K562 (cell line): ENCODE measurements around the gene C22orf39. TPM values are rescaled to one million over a fixed set of nuclear protein-coding genes. Genes with fewer than 3 reads are reported as not detected.

ENCODE experiments used
- BCL6 ChIP-seq: fragments of 250-450 bp; sonication (Bioruptor Pico); IDR thresholded peaks from 2 replicates; pipeline ENCODE4 v1.4.0; 2020
- BRD4 ChIP-seq: fragments of 200-600 bp; sonication (generic); IDR thresholded peaks from 2 replicates; pipeline ENCODE4 v1.6.1; 2017; ENCODE audit warnings: inconsistent platforms
- CHD4 ChIP-seq: fragments of 200-600 bp; sonication (generic); IDR thresholded peaks from 3 replicates; pipeline ENCODE4 v1.6.1; 2012; ENCODE audit warnings: low read depth, mild to moderate bottlenecking, mixed read lengths, low read length, inconsistent platforms; ENCODE audit not compliant: insufficient read depth, insufficient replicate concordance, poor library complexity, severe bottlenecking
- FOXK1 ChIP-seq: sonication (generic); formaldehyde crosslinking; IDR thresholded peaks from 2 replicates; pipeline ENCODE4 v1.8.0; 2022; ENCODE audit warnings: missing genetic modification reagents, mild to moderate bottlenecking, borderline replicate concordance
- HMGN3 ChIP-seq: IDR thresholded peaks from 2 replicates; pipeline ENCODE4 v1.6.1; 2011; ENCODE audit warnings: borderline replicate concordance, low read depth, mild to moderate bottlenecking, mixed read lengths, low read length; ENCODE audit not compliant: insufficient read length; ENCODE audit errors: extremely low read depth
- IRF2 ChIP-seq: sonication (generic); formaldehyde crosslinking; IDR thresholded peaks from 2 replicates; pipeline ENCODE4 v1.8.1; 2022; ENCODE audit warnings: mild to moderate bottlenecking, missing genetic modification reagents
- RAD51 ChIP-seq: fragments of 450-650 bp; IDR thresholded peaks from 2 replicates; pipeline ENCODE4 v1.7.1; 2016; ENCODE audit warnings: low read depth, mild to moderate bottlenecking, borderline replicate concordance
- SETDB1 ChIP-seq: IDR thresholded peaks from one replicate; pipeline ENCODE4 v1.6.1; 2012; ENCODE audit warnings: low read length, control low read depth, inconsistent platforms
- STAG1 ChIP-seq: sonication (generic); formaldehyde crosslinking; IDR thresholded peaks from 2 replicates; pipeline ENCODE4 v1.5.0; 2020; ENCODE audit warnings: missing genetic modification reagents, borderline replicate concordance
- ZNF282 ChIP-seq: sonication (generic); formaldehyde crosslinking; IDR thresholded peaks from 2 replicates; pipeline ENCODE4 v1.8.1; 2023; ENCODE audit warnings: missing genetic modification reagents
- ZNF354B ChIP-seq: fragments of 250-450 bp; sonication (Bioruptor Pico); IDR thresholded peaks from 2 replicates; pipeline ENCODE4 v1.4.0; 2020
- ZNF584 ChIP-seq: fragments of 200-800 bp; sonication (Bioruptor generic); IDR thresholded peaks from 2 replicates; pipeline ENCODE4 v1.6.1; 2016; ENCODE audit warnings: low read depth, mild to moderate bottlenecking, missing genetic modification characterization, missing compliant biosample characterization
- ZNF668 ChIP-seq: fragments of 250-450 bp; sonication (Bioruptor Pico); IDR thresholded peaks from 2 replicates; pipeline ENCODE4 v1.8.0; 2022; ENCODE audit warnings: mild to moderate bottlenecking, inconsistent platforms
- ZNF75A ChIP-seq: fragments of 450-650 bp; formaldehyde crosslinking; IDR thresholded peaks from 2 replicates; pipeline ENCODE4 v1.4.0; 2020; ENCODE audit warnings: mild to moderate bottlenecking
- polyA plus RNA-seq, 8 experiments: library from polyadenylated mRNA; depleted of rRNA in 4 of 8; stranded (reverse) in 5 of 8; unstranded in 3 of 8; fragments of >200 nt; fragmentation: Nextera tagmentation in 2 of 8; fragmentation: Illumina TruSeq in 1 of 8; extraction: Ambion mirVana in 2 of 8; extraction: Trizol in 1 of 8; gene quantifications; 2 replicates each; pipeline versions ENCODE4 v1.2.1 to v1.2.3, GENCODE V29; 2011 to 2014; ENCODE audit warnings: inconsistent platforms in 1 of 8, missing spikeins in 1 of 8
- total RNA-seq, 7 experiments: library from RNA; depleted of rRNA in 6 of 7; stranded (reverse); fragments of >200 nt in 6 of 7; fragmentation: Illumina TruSeq in 2 of 7; extraction: Trizol in 2 of 7; gene quantifications; 2 replicates each; pipeline versions ENCODE4 v1.2.1 to v1.2.3, GENCODE V29; 2011 to 2021; ENCODE audit warnings: low replicate concordance in 1 of 7

The C22orf39 gene
- total and polyA plus RNA-seq, 9 of the 15 experiments (the other 6 are each of a cell fraction or from before 2014, with no cell fraction given) = 20.4 to 139 (median 66.8) TPM

GRCh38 chr22:19494001-19494560 is 46.6 kb upstream of the C22orf39 start (continued):
- no peak for TF ChIP-seq CHD4
- TF ChIP-seq BCL6 (CRISPR knock-in tag) = no peak
- TF ChIP-seq HMGN3 = no peak
- TF ChIP-seq FOXK1 = no peak
- TF ChIP-seq IRF2 = peak; percentile 74; the same call in 1 of the 2 replicates
- TF ChIP-seq STAG1 (CRISPR knock-in tag) = peak; percentile 32; the same call in 1 of the 2 replicates
- no peak for TF ChIP-seq RAD51
- no peak for TF ChIP-seq ZNF75A
- no peak for TF ChIP-seq ZNF668
- no peak for TF ChIP-seq ZNF354B (CRISPR knock-in tag)
- no peak for TF ChIP-seq ZNF584
- TF ChIP-seq ZNF282 (CRISPR knock-in tag) = 0 out of 2 replicates have a peak, but pooled peaks have one; percentile 35
- TF ChIP-seq BRD4 = no peak
- TF ChIP-seq SETDB1 = peak; percentile 91
